GM13977 (cell line): Measurements from ENCODE around the gene CHRM5.

Experiments used
- DNase-seq: peaks from one replicate; pipeline ENCODE4 v3.0.0; 2012; ENCODE audit warnings: low spot score
- in situ Hi-C: fragments of 300-500 bp; cut with MboI; formaldehyde crosslinking; loops from one replicate; pipeline ENCODE4 v1.12.0; 2022; ENCODE audit warnings: low sequenced_read_pairs, low pct_unique_long_range_greater_than_20kb, mixed read lengths, inconsistent platforms; ENCODE audit not compliant: unreplicated experiment
- TF ChIP-seq, protein P1 (sequence below): IDR thresholded peaks from 2 replicates; pipeline ENCODE4 v1.5.1; 2012; ENCODE audit warnings: mild to moderate bottlenecking, control low read depth; ENCODE audit not compliant: insufficient read depth; ENCODE audit errors: extremely low read depth, missing control alignments

CHRM5 gene

DNA sequence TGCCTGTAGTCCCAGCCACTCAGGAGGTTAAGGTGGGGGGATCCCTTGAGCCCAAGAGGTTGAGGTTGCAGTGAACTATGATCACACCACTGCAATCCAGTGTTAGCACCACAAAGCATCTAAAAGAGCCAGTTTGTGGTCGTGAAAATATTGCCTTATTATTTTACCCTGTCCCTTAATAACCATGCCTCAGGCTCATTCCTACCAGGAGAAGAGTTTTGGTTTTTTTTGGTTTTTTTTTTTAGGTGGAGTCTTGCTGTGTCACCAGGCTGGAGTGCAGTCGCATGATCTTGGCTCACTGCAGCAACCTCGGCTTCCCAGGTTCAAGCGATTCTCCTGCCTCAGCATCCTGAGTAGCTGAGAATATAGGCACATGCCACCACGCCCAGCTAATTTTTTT, 88.6 kb downstream of the CHRM5 start:
- in situ Hi-C loops: loop anchor here (10.0 to 25.0 kb wide), 2 partner anchors 158 to 855 kb away; partner anchors contain the start of gene KATNBL1
- no peak for DNase-seq
- TF ChIP-seq, protein P1, sequence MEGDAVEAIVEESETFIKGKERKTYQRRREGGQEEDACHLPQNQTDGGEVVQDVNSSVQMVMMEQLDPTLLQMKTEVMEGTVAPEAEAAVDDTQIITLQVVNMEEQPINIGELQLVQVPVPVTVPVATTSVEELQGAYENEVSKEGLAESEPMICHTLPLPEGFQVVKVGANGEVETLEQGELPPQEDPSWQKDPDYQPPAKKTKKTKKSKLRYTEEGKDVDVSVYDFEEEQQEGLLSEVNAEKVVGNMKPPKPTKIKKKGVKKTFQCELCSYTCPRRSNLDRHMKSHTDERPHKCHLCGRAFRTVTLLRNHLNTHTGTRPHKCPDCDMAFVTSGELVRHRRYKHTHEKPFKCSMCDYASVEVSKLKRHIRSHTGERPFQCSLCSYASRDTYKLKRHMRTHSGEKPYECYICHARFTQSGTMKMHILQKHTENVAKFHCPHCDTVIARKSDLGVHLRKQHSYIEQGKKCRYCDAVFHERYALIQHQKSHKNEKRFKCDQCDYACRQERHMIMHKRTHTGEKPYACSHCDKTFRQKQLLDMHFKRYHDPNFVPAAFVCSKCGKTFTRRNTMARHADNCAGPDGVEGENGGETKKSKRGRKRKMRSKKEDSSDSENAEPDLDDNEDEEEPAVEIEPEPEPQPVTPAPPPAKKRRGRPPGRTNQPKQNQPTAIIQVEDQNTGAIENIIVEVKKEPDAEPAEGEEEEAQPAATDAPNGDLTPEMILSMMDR: no peak

DNA sequence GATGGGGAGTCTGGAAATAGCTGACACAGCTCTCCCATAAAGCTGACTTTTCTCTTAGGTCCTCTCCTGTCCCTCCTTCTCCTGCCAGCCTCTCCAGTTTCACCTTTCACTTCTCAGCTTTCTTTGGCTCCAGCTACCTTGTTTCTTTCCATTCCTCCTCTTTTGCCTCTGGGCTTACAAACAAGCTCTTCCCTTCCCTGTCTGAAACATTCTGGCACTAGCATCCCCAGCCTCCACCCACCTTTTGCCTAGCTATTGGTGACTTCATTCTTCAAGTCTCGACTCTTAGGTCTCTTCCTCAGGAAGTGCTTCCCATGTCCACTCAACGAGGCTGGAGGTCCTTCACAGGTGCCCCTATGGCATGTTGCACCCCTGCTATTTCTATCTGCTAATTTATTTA, 91.2 kb downstream of the CHRM5 start:
- in situ Hi-C loops: loop anchor here (10.0 to 25.0 kb wide), 2 partner anchors 155 to 853 kb away; partner anchors contain the start of gene KATNBL1
- no peak for DNase-seq
- TF ChIP-seq, protein P1: no peak

DNA sequence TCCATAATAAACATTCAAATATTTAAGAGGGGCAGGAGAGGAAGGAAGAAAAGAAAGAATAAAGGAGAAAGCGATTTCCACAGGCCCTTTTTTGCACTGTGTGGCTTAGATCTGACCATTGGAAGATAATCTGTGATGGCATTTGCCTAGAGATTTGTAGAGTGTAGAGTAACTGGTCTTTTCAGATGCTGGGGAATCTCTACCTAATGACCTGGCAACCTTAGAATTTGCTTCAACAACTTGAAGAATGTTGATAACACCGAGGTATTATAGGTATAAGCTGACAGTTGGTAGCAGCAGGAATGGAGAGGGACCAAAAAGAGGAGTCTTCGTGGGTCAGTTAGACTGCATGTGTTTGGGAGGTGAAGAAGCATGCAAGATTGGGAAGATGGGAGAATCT, 91.6 kb downstream of the CHRM5 start:
- TF ChIP-seq, protein P1: no peak
- DNase-seq: no peak
- in situ Hi-C loops: loop anchor here (10.0 to 25.0 kb wide), 2 partner anchors 155 to 852 kb away; partner anchors contain the start of gene KATNBL1

DNA sequence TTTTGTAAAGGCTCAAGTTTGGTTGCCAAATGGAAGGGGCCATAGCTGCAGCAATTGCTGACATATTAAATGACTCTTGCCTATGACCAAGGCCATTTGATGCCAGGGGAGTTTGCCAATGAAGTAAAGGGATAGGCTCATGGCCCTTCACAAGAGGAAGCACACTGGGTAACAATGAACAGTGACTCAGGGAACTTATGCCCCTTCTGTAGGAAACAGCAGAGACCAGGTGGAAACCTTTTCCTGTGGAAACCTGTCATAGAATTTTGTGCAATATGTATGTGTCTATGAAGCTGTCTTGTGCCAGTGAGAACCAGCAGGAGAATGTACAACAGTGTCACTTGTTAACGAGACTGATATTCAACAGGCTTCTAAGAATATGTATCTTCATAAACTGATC, 96.1 kb downstream of the CHRM5 start:
- TF ChIP-seq, protein P1: no peak
- in situ Hi-C loops: loop anchor here (25.0 kb wide), 1 partner anchor 848 kb away; no protein-coding TSS in a partner anchor
- DNase-seq: no peak

DNA sequence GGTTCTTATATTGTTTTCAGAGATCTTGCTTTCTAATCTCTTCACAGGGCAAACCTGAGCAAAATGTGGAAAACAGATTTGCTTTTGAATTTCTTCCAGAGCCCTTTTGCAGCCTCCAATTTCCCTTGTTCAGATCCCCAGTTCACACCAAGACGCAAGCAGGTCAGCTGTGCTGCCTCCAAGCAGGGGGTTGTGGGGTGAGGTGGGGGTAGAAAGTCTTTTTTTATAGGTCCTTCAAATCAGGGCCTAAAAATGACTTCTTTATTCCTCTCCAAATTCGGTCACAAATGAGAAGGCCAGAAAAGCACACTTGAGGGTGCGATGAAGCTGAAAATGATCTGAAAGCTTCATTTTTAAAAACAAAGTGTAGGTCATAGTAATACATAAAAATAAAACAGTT, 97.0 kb downstream of the CHRM5 start:
- TF ChIP-seq, protein P1: no peak
- in situ Hi-C loops: loop anchor here (25.0 kb wide), 1 partner anchor 847 kb away; no protein-coding TSS in a partner anchor
- DNase-seq: no peak

DNA sequence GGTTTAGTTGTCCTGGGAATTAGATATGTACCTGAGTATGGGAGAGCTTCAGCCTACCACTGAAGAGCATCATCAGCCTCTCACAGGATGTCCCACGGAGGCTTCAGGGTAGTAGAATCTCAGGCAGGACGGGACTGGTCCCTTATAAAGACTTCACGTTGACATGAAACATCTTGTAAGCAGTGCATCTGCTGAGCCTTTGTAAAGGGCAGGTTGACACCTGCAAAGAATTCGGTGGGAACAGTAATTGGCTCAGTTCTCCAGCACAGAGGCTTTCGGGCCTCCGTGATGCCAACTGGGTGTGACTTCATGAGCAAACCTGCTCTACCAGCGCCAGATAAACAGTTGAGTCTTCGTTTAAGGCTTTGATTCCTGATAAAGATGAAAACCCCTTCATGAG, 97.6 kb downstream of the CHRM5 start:
- no peak for DNase-seq
- TF ChIP-seq, protein P1: no peak
- in situ Hi-C loops: loop anchor here (25.0 kb wide), 1 partner anchor 846 kb away; no protein-coding TSS in a partner anchor
